Measurements from ENCODE around the gene CST4.

- no peak for TF ChIP-seq TAF1 (IDR thresholded peaks at IDR 0.05; ENCODE audit: low read depth, low read length)
- no peak for TF ChIP-seq POLR2A (IDR thresholded peaks at IDR 0.05; ENCODE audit: low read depth, low read length)
Measured at GRCh38 chr20:23657202-23657601, 31.6 kb downstream of the CST4 start.

All from GM12891 (cell line).